Type B pancreatic cell (in vitro differentiated cells): ENCODE measurements around the gene EFNB1. TPM values are rescaled to one million over a fixed set of nuclear protein-coding genes. Genes with fewer than 3 reads are reported as not detected.
"Not testable (repeated sequence)": the region's sequence is repeated elsewhere in the genome, so short reads cannot be mapped to it uniquely, and the experiment has no call there.

ENCODE experiments used
- DNase-seq: peaks from one replicate; pipeline ENCODE4 v3.0.0; 2021; ENCODE audit warnings: mixed read lengths; ENCODE audit not compliant: unreplicated experiment; ENCODE audit errors: extremely low spot score
- H3K27ac Mint-ChIP-seq: 2 replicates; pipeline ENCODE4 v1.8.0; 2021; ENCODE audit warnings: mild to moderate bottlenecking, mixed read lengths
- H3K27me3 Mint-ChIP-seq: 2 replicates; pipeline ENCODE4 v1.8.0; 2021; ENCODE audit warnings: mixed read lengths
- H3K36me3 Mint-ChIP-seq: 2 replicates; pipeline ENCODE4 v1.8.0; 2021; ENCODE audit warnings: mixed read lengths
- H3K4me1 Mint-ChIP-seq: one replicate; pipeline ENCODE4 v1.8.0; 2021; ENCODE audit warnings: mixed read lengths; ENCODE audit not compliant: unreplicated experiment
- H3K4me3 Mint-ChIP-seq: 2 replicates; pipeline ENCODE4 v1.8.0; 2021; ENCODE audit warnings: mild to moderate bottlenecking, mixed read lengths
- H3K9me3 Mint-ChIP-seq: 2 replicates; pipeline ENCODE4 v1.8.0; 2021; ENCODE audit warnings: mixed read lengths
- CTCF ChIP-seq: fragments of 200-600 bp; sonication (generic); conservative IDR thresholded peaks from 2 replicates; pipeline ENCODE4 v1.5.0; 2021; ENCODE audit warnings: antibody characterized with exemption, mild to moderate bottlenecking
- long read RNA-seq: library from polyadenylated mRNA; unstranded; transcript quantifications from one replicate; pipeline ENCODE4 v2.0.0, GENCODE V29; 2020
- total RNA-seq: library from RNA; stranded (reverse); gene quantifications from 2 replicates; pipeline ENCODE4 v1.2.1, GENCODE V29; 2021; ENCODE audit warnings: low replicate concordance

Gene EFNB1
- 35.9 and 63.7 TPM in 2 replicates for total RNA-seq
- long read RNA-seq = 0 reads

GRCh38 chrX:68828740-68829581, at the start of gene EFNB1:
Gene EFNB1, plus strand, starts transcription at chrX:68829021. Its CDS starts 756 bp downstream, at chrX:68829777.
- Mint-ChIP-seq H3K4me3 (peak within 1 kb of the TSS; percentile 95), H3K4me1 (peaks cover 19% of the 10 kb centered on the region), H3K36me3 (no peaks in the 10 kb centered on the region), H3K27me3 (no peaks in the 10 kb centered on the region), H3K9me3 (no peaks in the 10 kb centered on the region), H3K27ac (peak within 1 kb of the TSS; percentile 89)
- TF ChIP-seq CTCF = no peak
- peak; percentile 91 for DNase-seq

- H3K4me3 Mint-ChIP-seq, H3K9me3 Mint-ChIP-seq, H3K36me3 Mint-ChIP-seq, DNase-seq, H3K27me3 Mint-ChIP-seq, H3K27ac Mint-ChIP-seq, H3K4me1 Mint-ChIP-seq: not testable (repeated sequence)
These were observed 47.5 kb upstream of the EFNB1 start for GRCh38 chrX:68781295-68781694.

- no peaks in the 10 kb centered on the region for H3K4me1 Mint-ChIP-seq
- no peaks in the 10 kb centered on the region for H3K36me3 Mint-ChIP-seq
- H3K9me3 Mint-ChIP-seq = peaks cover 8% of the 10 kb centered on the region
- DNase-seq = no peak
- H3K27me3 Mint-ChIP-seq = no peaks in the 10 kb centered on the region
- no peak overlapping the region for H3K4me3 Mint-ChIP-seq
- H3K27ac Mint-ChIP-seq = no peak overlapping the region
- TF ChIP-seq CTCF = no peak
These were observed 44.0 kb upstream of the EFNB1 start for GRCh38 chrX:68784816-68785215.

GRCh38 chrX:68786581-68786980, 42.2 kb upstream of the EFNB1 start:
- H3K9me3 Mint-ChIP-seq, DNase-seq, H3K4me1 Mint-ChIP-seq, H3K27me3 Mint-ChIP-seq, H3K36me3 Mint-ChIP-seq, H3K4me3 Mint-ChIP-seq, H3K27ac Mint-ChIP-seq: not testable (repeated sequence)

GRCh38 chrX:68789966-68790365, 38.9 kb upstream of the EFNB1 start:
- H3K4me1 Mint-ChIP-seq = no peaks in the 10 kb centered on the region
- no peak overlapping the region for H3K4me3 Mint-ChIP-seq
- DNase-seq = no peak
- no peak overlapping the region for H3K27ac Mint-ChIP-seq
- H3K27me3 Mint-ChIP-seq = no peaks in the 10 kb centered on the region
- TF ChIP-seq CTCF = no peak
- peaks cover 9% of the 10 kb centered on the region for H3K9me3 Mint-ChIP-seq
- H3K36me3 Mint-ChIP-seq = no peaks in the 10 kb centered on the region

GRCh38 chrX:68792083-68792482, 36.7 kb upstream of the EFNB1 start:
- Mint-ChIP-seq H3K4me1 (no peaks in the 10 kb centered on the region), H3K4me3 (no peak overlapping the region), H3K36me3 (no peaks in the 10 kb centered on the region), H3K27me3 (no peaks in the 10 kb centered on the region), H3K27ac (peak overlapping the region; percentile 73), H3K9me3 (peaks cover 9% of the 10 kb centered on the region)
- TF ChIP-seq CTCF = no peak
- DNase-seq = no peak
